ENCODE results near the gene UVRAG. TPM values are rescaled to one million over a fixed set of nuclear protein-coding genes. Genes with fewer than 3 reads are reported as not detected.
A peak's percentile ranks its signal among the peaks of the same experiment; 100 is the strongest.

UVRAG gene
- total and polyA plus RNA-seq, 2 of the 13 experiments (the other 11 are each of a cell fraction or from before 2014, with no cell fraction given): 9.7 to 17.3 TPM

- TF ChIP-seq RERE (CRISPR knock-in tag; IDR thresholded peaks at IDR 0.05; ENCODE audit: low read depth) (peak; percentile 88), GATAD2A (CRISPR knock-in tag; IDR thresholded peaks at IDR 0.05) (peak; percentile 84), SALL2 (CRISPR knock-in tag; IDR thresholded peaks at IDR 0.05) (no peak), PAX8 (CRISPR knock-in tag; IDR thresholded peaks at IDR 0.05; ENCODE audit: borderline replicate concordance) (no peak), HNF4G (IDR thresholded peaks at IDR 0.05; ENCODE audit: borderline replicate concordance, low read depth, low read length) (peak; percentile 94), HNF4G (CRISPR knock-in tag; IDR thresholded peaks at IDR 0.05; ENCODE audit: borderline replicate concordance, low read depth) (no peak; the same call in 1 of the 2 replicates), NCOR1 (IDR thresholded peaks at IDR 0.05; ENCODE audit: borderline replicate concordance, low read length) (peak; percentile 79), NR2C2 (CRISPR knock-in tag; IDR thresholded peaks at IDR 0.05; ENCODE audit: borderline replicate concordance) (peak; percentile 76; the same call in 1 of the 2 replicates), ETV5 (CRISPR knock-in tag; IDR thresholded peaks at IDR 0.05; ENCODE audit: borderline replicate concordance) (peak; percentile 64; the same call in 1 of the 2 replicates), NR2F6 (IDR thresholded peaks at IDR 0.05) (peak; percentile 94), NR2F6 (CRISPR knock-in tag; IDR thresholded peaks at IDR 0.05) (peak; percentile 95), MIXL1 (CRISPR knock-in tag; IDR thresholded peaks at IDR 0.05) (peak; percentile 95), ZNF414 (CRISPR knock-in tag; IDR thresholded peaks at IDR 0.05) (peak; percentile 71; the same call in 1 of the 2 replicates), ZMYM2 (CRISPR knock-in tag; IDR thresholded peaks at IDR 0.05) (no peak)
- TF ChIP-seq, protein P1, sequence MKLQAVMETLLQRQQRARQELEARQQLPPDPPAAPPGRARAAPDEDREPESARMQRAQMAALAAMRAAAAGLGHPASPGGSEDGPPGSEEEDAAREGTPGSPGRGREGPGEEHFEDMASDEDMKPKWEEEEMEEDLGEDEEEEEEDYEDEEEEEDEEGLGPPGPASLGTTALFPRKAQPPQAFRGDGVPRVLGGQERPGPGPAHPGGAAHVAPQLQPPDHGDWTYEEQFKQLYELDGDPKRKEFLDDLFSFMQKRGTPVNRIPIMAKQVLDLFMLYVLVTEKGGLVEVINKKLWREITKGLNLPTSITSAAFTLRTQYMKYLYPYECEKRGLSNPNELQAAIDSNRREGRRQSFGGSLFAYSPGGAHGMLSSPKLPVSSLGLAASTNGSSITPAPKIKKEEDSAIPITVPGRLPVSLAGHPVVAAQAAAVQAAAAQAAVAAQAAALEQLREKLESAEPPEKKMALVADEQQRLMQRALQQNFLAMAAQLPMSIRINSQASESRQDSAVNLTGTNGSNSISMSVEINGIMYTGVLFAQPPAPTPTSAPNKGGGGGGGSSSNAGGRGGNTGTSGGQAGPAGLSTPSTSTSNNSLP (IDR thresholded peaks at IDR 0.05; ENCODE audit: low read depth, low read length): peak; percentile 87
- TF ChIP-seq, protein P2, sequence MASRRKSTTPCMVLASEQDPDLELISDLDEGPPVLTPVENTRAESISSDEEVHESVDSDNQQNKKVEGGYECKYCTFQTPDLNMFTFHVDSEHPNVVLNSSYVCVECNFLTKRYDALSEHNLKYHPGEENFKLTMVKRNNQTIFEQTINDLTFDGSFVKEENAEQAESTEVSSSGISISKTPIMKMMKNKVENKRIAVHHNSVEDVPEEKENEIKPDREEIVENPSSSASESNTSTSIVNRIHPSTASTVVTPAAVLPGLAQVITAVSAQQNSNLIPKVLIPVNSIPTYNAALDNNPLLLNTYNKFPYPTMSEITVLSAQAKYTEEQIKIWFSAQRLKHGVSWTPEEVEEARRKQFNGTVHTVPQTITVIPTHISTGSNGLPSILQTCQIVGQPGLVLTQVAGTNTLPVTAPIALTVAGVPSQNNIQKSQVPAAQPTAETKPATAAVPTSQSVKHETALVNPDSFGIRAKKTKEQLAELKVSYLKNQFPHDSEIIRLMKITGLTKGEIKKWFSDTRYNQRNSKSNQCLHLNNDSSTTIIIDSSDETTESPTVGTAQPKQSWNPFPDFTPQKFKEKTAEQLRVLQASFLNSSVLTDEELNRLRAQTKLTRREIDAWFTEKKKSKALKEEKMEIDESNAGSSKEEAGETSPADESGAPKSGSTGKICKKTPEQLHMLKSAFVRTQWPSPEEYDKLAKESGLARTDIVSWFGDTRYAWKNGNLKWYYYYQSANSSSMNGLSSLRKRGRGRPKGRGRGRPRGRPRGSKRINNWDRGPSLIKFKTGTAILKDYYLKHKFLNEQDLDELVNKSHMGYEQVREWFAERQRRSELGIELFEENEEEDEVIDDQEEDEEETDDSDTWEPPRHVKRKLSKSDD (CRISPR knock-in tag; IDR thresholded peaks at IDR 0.05; ENCODE audit: low read depth): no peak
These were observed 30.9 kb upstream of the UVRAG start (continued) for GRCh38 chr11:75784085-75784478.

All from HepG2 (cell line).